ENCODE measurements around the gene BANP.
"Not testable (repeated sequence)": the region's sequence is repeated elsewhere in the genome, so short reads cannot be mapped to it uniquely, and the experiment has no call there.

The BANP gene

DNA sequence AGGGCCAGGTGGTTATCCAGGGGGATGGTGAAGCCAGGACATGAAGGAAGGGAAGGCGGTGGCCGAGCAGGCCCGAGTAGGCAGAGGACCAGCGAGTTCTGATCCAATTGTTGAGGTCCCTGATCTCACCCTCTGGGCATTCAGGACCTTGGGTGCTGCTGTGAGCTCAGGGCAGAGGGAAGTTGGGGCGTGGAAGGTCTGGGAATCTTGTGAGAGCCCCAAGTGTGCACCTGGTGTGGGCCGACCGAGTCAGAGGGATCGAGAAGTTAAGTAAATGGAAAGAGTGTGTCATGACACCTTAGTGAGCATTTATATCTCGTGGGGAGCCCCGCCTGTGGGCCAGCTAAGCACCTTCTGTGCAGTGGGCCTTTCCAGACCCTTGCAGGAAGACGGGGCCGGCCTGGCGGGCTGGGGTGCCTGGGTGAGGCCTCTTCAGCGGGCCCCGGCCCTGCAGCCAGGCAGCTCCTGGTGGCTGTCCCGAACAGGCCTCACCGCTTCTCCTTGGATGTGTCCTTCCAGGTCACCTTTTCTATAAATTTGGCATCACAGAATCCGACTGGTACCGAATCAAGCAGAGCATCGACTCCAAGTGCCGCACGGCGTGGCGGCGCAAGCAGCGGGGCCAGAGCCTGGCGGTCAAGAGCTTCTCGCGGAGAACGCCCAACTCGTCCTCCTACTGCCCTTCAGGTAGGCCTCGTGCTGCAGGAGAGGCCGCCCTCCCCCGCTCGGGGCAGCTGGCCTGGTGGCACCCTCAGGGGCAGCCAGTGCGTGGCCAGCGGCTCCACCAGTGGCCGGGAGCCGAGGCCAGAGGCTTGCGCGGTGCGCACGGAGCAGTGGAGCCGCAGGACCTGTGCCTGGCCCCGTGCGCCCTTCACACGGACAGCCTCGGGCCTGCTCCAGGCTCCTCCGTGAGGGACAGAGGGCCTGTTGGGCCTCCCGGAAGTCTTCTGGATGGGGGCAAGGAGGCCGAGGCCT, 76.0 kb downstream of the BANP start:
- Histone ChIP-seq H3K36me3 (ENCODE audit: control insufficient read depth, insufficient read depth, low read length) (peaks cover 9% of the 10 kb centered on the region), H3K4me3 (ENCODE audit: insufficient read depth, low read depth, low read length, poor library complexity, severe bottlenecking) (no peak overlapping the region), H3K4me1 (ENCODE audit: control insufficient read depth, insufficient read depth, low read length, poor library complexity, severe bottlenecking) (no peaks in the 10 kb centered on the region), H3K27me3 (replicated peaks; ENCODE audit: control insufficient read depth, insufficient read depth, low read length, poor library complexity, severe bottlenecking) (no peaks in the 10 kb centered on the region), H3K9me3 (ENCODE audit: control insufficient read depth, low read length) (no peaks in the 10 kb centered on the region), H3K27ac (ENCODE audit: insufficient read depth, low read length, poor library complexity, severe bottlenecking) (no peak overlapping the region)
- no peak for DNase-seq

DNA sequence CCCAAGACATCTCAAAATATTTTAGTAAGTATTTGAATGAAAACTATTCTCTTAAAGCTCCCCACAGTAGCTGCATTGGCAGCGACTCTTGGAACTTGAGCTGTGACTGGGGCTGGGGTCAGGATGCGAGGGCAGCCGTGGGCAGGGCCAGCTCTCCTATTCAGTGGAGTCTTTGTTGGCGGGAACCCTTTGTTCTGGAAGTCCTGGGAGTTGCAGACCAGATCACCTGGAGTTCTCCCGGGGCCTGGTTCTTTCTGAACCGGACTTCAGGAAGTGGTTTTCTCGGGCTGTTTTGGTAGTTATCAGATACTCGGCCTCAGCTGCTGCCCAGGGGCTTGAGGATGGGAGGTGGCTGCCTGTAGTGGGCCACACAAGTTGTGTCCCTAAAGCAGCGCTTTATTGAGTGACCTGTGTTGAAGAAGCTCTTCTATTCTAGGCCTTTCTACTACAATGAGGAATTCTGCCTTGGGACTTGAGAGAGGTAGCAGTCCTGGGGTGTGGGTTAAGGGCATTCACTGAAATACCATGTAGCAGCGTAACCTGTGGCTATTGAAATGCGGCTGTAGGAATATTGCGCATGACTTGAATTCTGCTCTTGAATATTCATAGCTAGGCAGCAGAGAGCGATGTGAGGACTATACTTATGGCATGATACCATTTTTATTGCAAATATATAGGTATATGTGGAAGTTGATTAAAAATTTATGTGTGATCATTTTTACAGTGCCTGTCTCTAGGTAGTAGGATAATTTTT, 77.1 kb downstream of the BANP start:
- not testable (repeated sequence) for H3K4me3 ChIP-seq (ENCODE audit: insufficient read depth, low read depth, low read length, poor library complexity, severe bottlenecking); H3K9me3 ChIP-seq (ENCODE audit: control insufficient read depth, low read length); DNase-seq; H3K27ac ChIP-seq (ENCODE audit: insufficient read depth, low read length, poor library complexity, severe bottlenecking); H3K27me3 ChIP-seq (replicated peaks; ENCODE audit: control insufficient read depth, insufficient read depth, low read length, poor library complexity, severe bottlenecking); H3K36me3 ChIP-seq (ENCODE audit: control insufficient read depth, insufficient read depth, low read length); H3K4me1 ChIP-seq (ENCODE audit: control insufficient read depth, insufficient read depth, low read length, poor library complexity, severe bottlenecking)

DNA sequence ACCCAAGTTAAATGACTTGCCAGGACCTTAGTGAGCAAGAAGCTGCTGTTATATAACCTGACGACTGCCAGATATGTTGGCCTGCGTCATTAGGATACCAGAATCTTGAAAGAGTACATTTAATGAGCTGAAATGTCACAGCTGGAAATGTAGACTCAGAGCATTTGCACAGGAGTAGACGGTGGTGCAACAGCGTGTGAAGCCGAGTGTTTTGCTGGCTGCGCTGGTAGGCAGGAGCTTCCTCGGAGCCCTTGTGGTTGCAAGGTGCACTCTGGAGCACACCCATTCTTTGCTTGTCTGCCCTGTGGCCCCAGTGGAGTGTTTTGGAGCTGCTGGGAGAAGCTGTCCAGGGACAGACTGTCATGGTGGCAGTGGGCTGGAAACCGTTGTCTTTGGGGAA, 79.3 kb downstream of the BANP start:
- peaks cover 4% of the 10 kb centered on the region for H3K36me3 ChIP-seq (ENCODE audit: control insufficient read depth, insufficient read depth, low read length)
- no peaks in the 10 kb centered on the region for H3K27me3 ChIP-seq (replicated peaks; ENCODE audit: control insufficient read depth, insufficient read depth, low read length, poor library complexity, severe bottlenecking)
- no peak overlapping the region for H3K27ac ChIP-seq (ENCODE audit: insufficient read depth, low read length, poor library complexity, severe bottlenecking)
- no peak overlapping the region for H3K4me3 ChIP-seq (ENCODE audit: insufficient read depth, low read depth, low read length, poor library complexity, severe bottlenecking)
- no peak for DNase-seq
- no peaks in the 10 kb centered on the region for H3K9me3 ChIP-seq (ENCODE audit: control insufficient read depth, low read length)
- no peaks in the 10 kb centered on the region for H3K4me1 ChIP-seq (ENCODE audit: control insufficient read depth, insufficient read depth, low read length, poor library complexity, severe bottlenecking)

DNA sequence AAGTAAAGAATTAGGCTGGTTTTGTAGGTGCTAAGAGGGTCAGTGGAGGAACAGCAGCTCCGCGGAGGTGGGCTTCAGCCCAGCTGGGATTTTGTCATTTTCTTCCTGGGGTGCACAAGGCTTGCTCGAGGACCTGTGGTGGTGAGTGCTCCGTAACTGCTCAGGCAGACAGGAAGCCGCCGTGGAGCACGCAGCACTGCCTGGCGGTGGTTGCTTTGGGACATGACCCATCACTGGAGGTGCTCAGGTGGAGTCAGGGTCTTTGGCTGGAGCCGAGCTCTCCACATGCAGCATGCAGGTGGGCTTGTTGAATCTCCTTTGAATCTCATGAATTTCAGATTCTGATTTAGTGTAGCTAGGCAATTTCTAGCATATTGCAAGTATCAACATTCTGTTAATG, 79.7 kb downstream of the BANP start:
- H3K36me3 ChIP-seq (ENCODE audit: control insufficient read depth, insufficient read depth, low read length); H3K27me3 ChIP-seq (replicated peaks; ENCODE audit: control insufficient read depth, insufficient read depth, low read length, poor library complexity, severe bottlenecking); DNase-seq; H3K4me3 ChIP-seq (ENCODE audit: insufficient read depth, low read depth, low read length, poor library complexity, severe bottlenecking); H3K4me1 ChIP-seq (ENCODE audit: control insufficient read depth, insufficient read depth, low read length, poor library complexity, severe bottlenecking); H3K27ac ChIP-seq (ENCODE audit: insufficient read depth, low read length, poor library complexity, severe bottlenecking); H3K9me3 ChIP-seq (ENCODE audit: control insufficient read depth, low read length): not testable (repeated sequence)

DNA sequence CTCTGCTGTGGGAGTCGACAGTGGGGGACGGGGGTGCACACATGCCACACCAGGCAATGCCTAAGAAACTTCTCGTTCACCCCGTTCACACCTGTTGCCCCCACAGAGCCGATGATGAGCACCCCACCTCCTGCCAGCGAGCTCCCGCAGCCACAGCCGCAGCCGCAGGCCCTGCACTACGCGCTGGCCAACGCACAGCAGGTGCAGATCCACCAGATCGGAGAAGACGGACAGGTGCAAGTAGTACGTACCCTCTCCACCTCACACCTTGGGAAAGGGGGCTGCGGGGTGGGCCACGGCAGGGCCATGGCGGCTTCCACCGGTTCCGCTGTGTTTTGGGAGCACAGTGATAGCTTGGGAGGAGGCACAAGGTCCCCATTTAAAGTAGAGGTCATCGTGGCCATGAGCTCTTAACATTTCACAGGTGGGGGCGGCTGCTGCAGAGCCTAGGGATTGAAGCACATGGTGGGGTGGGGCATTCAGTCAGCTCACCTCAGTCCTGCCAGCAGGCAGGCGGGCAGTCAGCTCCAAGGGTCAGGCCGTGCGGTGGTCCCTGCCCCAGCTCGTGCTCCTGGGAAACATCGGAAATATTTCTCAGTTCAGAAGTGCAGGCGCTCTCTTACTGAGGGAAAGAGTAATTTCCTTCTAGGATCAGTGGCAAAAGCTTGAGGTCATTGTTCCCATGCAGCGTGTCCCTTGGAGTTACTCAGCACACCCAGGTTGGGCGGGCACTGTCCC, 81.9 kb downstream of the BANP start:
- not testable (repeated sequence) for H3K27ac ChIP-seq (ENCODE audit: insufficient read depth, low read length, poor library complexity, severe bottlenecking); H3K36me3 ChIP-seq (ENCODE audit: control insufficient read depth, insufficient read depth, low read length); H3K4me3 ChIP-seq (ENCODE audit: insufficient read depth, low read depth, low read length, poor library complexity, severe bottlenecking); H3K27me3 ChIP-seq (replicated peaks; ENCODE audit: control insufficient read depth, insufficient read depth, low read length, poor library complexity, severe bottlenecking); H3K4me1 ChIP-seq (ENCODE audit: control insufficient read depth, insufficient read depth, low read length, poor library complexity, severe bottlenecking); DNase-seq; H3K9me3 ChIP-seq (ENCODE audit: control insufficient read depth, low read length)

DNA sequence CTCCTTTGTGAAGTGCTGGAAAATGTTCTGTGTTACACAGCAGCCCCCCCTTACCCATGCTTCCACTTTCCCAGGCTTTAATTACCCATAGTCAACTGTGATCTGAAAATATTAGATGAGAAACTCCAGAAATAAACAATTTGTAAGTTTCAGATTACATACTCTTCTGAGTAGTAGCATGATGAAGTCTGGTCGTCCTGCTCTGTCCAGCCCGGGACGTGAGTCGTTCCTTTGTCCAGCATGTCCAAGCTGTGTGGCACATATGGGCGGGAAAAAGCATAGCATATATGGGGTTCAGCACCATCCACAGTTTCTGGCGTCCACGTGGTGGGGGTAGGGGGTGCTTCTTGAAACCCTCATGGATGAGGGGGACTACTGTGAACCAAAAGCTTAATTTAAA, 83.5 kb downstream of the BANP start:
- Histone ChIP-seq H3K4me3 (ENCODE audit: insufficient read depth, low read depth, low read length, poor library complexity, severe bottlenecking) (no peak overlapping the region), H3K4me1 (ENCODE audit: control insufficient read depth, insufficient read depth, low read length, poor library complexity, severe bottlenecking) (no peaks in the 10 kb centered on the region), H3K27me3 (replicated peaks; ENCODE audit: control insufficient read depth, insufficient read depth, low read length, poor library complexity, severe bottlenecking) (no peaks in the 10 kb centered on the region), H3K27ac (ENCODE audit: insufficient read depth, low read length, poor library complexity, severe bottlenecking) (no peak overlapping the region), H3K36me3 (ENCODE audit: control insufficient read depth, insufficient read depth, low read length) (peaks cover 12% of the 10 kb centered on the region), H3K9me3 (ENCODE audit: control insufficient read depth, low read length) (no peaks in the 10 kb centered on the region)
- no peak for DNase-seq

DNA sequence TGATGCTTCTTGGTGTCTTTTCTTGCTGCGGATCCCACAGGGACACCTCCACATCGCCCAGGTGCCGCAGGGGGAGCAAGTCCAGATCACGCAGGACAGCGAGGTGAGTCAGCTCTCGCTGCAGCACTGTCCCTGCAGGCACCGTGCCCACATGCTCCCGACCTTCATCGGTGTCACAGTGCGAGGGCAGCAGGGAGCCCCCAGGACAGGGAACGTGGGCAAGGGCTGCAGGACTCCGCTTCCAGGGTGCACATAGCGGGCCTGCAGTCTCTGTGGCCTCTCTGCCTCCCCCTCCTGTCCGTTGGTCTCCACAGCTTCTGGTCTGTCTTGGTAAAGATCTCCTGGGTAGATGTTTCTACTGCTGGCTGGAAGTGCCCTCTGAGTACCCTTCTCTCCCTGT, 84.1 kb downstream of the BANP start:
- Histone ChIP-seq H3K4me1 (ENCODE audit: control insufficient read depth, insufficient read depth, low read length, poor library complexity, severe bottlenecking) (no peaks in the 10 kb centered on the region), H3K9me3 (ENCODE audit: control insufficient read depth, low read length) (no peaks in the 10 kb centered on the region), H3K4me3 (ENCODE audit: insufficient read depth, low read depth, low read length, poor library complexity, severe bottlenecking) (no peak overlapping the region), H3K27me3 (replicated peaks; ENCODE audit: control insufficient read depth, insufficient read depth, low read length, poor library complexity, severe bottlenecking) (no peaks in the 10 kb centered on the region), H3K36me3 (ENCODE audit: control insufficient read depth, insufficient read depth, low read length) (peaks cover 13% of the 10 kb centered on the region), H3K27ac (ENCODE audit: insufficient read depth, low read length, poor library complexity, severe bottlenecking) (no peak overlapping the region)
- no peak for DNase-seq

DNA sequence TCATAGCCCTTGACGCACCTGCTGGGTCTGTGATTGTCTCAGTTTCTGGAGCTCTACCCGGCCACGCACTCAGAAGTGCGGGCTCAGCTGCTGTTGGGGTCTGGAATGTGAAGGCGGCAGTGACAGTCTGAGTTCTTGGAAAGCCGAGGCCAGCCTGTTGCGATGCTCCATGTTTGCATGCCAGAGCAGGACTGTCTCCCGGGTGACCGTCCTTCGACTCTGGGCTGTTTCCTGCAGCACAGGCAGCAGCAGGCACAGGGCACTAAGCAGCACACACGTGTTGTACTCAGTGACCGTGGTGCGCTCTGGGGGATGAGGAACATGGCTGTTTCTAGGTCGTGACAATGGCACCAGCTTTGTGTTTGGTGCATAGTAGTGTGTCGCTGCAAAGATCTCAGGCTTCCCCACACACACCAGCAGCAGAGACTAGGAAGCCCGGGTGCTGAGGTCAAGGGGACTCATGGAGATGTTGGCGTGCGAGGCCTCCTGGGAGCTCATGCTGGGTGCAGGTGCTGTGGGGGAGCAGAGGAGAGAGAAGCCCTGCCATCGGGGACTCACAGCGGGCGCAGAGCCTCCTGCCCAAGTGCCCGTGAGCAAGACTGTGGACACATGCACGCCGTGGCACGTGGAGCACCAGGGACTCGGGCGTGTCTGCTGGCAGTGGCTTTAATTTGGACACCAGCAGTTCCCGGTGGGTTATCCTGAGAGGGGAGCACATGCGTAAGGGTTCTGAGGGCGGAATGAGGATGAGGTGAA, 84.8 kb downstream of the BANP start:
- not testable (repeated sequence) for H3K9me3 ChIP-seq (ENCODE audit: control insufficient read depth, low read length); H3K4me1 ChIP-seq (ENCODE audit: control insufficient read depth, insufficient read depth, low read length, poor library complexity, severe bottlenecking); H3K27me3 ChIP-seq (replicated peaks; ENCODE audit: control insufficient read depth, insufficient read depth, low read length, poor library complexity, severe bottlenecking); H3K4me3 ChIP-seq (ENCODE audit: insufficient read depth, low read depth, low read length, poor library complexity, severe bottlenecking); H3K27ac ChIP-seq (ENCODE audit: insufficient read depth, low read length, poor library complexity, severe bottlenecking); DNase-seq
- H3K36me3 ChIP-seq (ENCODE audit: control insufficient read depth, insufficient read depth, low read length) = peaks cover 13% of the 10 kb centered on the region

DNA sequence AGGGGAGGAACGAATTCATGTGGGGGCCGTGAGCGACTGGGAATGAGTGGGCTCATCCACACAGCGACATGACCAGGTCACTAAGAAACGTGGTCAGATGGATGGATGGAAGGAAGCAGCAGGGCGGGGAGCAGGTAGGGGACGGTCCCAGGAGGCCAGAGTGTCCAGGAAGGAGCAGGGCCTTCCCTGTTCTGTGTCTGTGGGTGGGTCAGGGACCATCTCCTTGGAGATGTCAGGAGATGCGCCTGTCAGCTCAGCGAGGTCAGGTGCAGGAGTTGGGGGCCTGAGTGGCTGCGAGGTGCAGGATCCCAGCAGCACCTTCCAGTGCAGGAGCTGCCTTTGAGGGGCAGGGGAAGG, 85.4 kb downstream of the BANP start:
- H3K4me1 ChIP-seq (ENCODE audit: control insufficient read depth, insufficient read depth, low read length, poor library complexity, severe bottlenecking); DNase-seq; H3K9me3 ChIP-seq (ENCODE audit: control insufficient read depth, low read length); H3K4me3 ChIP-seq (ENCODE audit: insufficient read depth, low read depth, low read length, poor library complexity, severe bottlenecking); H3K27ac ChIP-seq (ENCODE audit: insufficient read depth, low read length, poor library complexity, severe bottlenecking); H3K27me3 ChIP-seq (replicated peaks; ENCODE audit: control insufficient read depth, insufficient read depth, low read length, poor library complexity, severe bottlenecking): not testable (repeated sequence)
- peaks cover 13% of the 10 kb centered on the region for H3K36me3 ChIP-seq (ENCODE audit: control insufficient read depth, insufficient read depth, low read length)

All from effector memory CD4-positive, alpha-beta T cell (primary cell).